ENCODE data around the gene RMRP. TPM values are rescaled to one million over a fixed set of nuclear protein-coding genes. Genes with fewer than 3 reads are reported as not detected.
A peak's percentile ranks its signal among the peaks of the same experiment; 100 is the strongest.

Gene RMRP
- total RNA-seq, 4 donors from 2014 or later: 759 to 4,621 (median 3,503) TPM

GRCh38 chr9:35664531-35665470, 7.0 kb upstream of the RMRP start, which contains the start of gene ARHGEF39:
Gene ARHGEF39, minus strand, starts transcription at chr9:35665195. Its CDS starts 26 bp downstream, at chr9:35665169.
- no peak for DNase-seq
- 3 to 18% methylated on average over 8 to 15 of the region's 58 CpGs for WGBS, 2 donors
- no peak for TF ChIP-seq POLR2A (IDR thresholded peaks at IDR 0.05)
- TF ChIP-seq, protein P1, sequence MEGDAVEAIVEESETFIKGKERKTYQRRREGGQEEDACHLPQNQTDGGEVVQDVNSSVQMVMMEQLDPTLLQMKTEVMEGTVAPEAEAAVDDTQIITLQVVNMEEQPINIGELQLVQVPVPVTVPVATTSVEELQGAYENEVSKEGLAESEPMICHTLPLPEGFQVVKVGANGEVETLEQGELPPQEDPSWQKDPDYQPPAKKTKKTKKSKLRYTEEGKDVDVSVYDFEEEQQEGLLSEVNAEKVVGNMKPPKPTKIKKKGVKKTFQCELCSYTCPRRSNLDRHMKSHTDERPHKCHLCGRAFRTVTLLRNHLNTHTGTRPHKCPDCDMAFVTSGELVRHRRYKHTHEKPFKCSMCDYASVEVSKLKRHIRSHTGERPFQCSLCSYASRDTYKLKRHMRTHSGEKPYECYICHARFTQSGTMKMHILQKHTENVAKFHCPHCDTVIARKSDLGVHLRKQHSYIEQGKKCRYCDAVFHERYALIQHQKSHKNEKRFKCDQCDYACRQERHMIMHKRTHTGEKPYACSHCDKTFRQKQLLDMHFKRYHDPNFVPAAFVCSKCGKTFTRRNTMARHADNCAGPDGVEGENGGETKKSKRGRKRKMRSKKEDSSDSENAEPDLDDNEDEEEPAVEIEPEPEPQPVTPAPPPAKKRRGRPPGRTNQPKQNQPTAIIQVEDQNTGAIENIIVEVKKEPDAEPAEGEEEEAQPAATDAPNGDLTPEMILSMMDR (IDR thresholded peaks at IDR 0.05): peak in 1 of 6 experiments; percentile 31
- intact Hi-C loops (cut with DNase I): no loop called here
- Histone ChIP-seq H3K36me3 (peaks cover 0 to 26% (median 0%) of the 10 kb centered on the region in 3 donors), H3K4me1 (peaks cover 9 to 60% (median 15%) of the 10 kb centered on the region in 3 donors), H3K4me3 (peak within 1 kb of the TSS; percentile 31 to 68 (median 58)), H3K9me3 (no peaks in the 10 kb centered on the region), H3K27ac (peak within 1 kb of the TSS; percentile 50 to 96 (median 90)), H3K27me3 (no peaks in the 10 kb centered on the region)

GRCh38 chr9:35662437-35662836, 4.6 kb upstream of the RMRP start:
- Histone ChIP-seq H3K4me3 (no peak overlapping the region), H3K9me3 (no peaks in the 10 kb centered on the region), H3K27me3 (no peaks in the 10 kb centered on the region), H3K4me1 (peaks cover 18 to 73% (median 22%) of the 10 kb centered on the region in 3 donors), H3K36me3 (peaks cover 0 to 26% (median 0%) of the 10 kb centered on the region in 3 donors), H3K27ac (peak overlapping the region; percentile 32 to 96 (median 80))
- WGBS, 2 donors: 72 to 87% methylated on average over 5 to 6 of the region's 7 CpGs
- intact Hi-C loops (cut with DNase I): no loop called here
- TF ChIP-seq POLR2A (IDR thresholded peaks at IDR 0.05): no peak
- TF ChIP-seq, protein P1 (IDR thresholded peaks at IDR 0.05): no peak
- DNase-seq: no peak

DNA sequence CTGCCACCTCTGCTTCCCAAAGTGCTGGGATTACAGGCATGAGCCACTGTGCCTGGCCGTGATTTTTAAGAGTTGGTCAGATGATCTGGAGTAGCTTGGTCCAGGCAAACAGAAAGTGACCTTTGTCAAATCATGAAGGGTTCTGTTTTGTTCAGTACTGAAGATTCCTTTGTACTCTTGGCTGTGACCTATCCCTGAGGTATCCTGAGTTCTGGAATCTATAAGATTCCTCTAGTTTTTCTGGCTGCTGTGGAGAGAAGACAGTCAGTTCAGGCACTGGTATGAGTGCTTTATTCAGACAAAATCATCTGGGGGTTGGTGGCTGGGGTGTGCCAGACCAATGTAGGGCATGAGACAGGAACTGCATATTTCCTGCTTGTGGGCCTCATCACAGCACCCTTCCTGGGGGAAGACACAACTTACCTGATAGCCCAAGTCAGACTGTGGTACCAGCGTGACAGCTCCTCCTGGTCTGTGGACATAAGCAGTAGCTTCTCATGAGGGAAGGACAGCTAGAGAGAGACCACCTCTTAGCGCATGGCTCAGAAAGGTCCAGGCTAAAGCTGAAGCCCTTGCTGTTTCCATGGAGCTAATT, 4.0 kb upstream of the RMRP start:
- H3K36me3 ChIP-seq: peaks cover 0 to 26% (median 0%) of the 10 kb centered on the region in 3 donors
- intact Hi-C loops (cut with DNase I): no loop called here
- no peaks in the 10 kb centered on the region for H3K27me3 ChIP-seq
- H3K4me3 ChIP-seq: no peak overlapping the region
- TF ChIP-seq, protein P1 (IDR thresholded peaks at IDR 0.05): no peak
- TF ChIP-seq POLR2A (IDR thresholded peaks at IDR 0.05): no peak
- peak overlapping the region; percentile 32 to 96 (median 80) for H3K27ac ChIP-seq
- H3K4me1 ChIP-seq: peaks cover 18 to 79% (median 27%) of the 10 kb centered on the region in 3 donors
- no peaks in the 10 kb centered on the region for H3K9me3 ChIP-seq
- no peak for DNase-seq
- 27 to 63% methylated on average over 1 to 3 of the region's 3 CpGs for WGBS, 2 donors

- intact Hi-C loops (cut with DNase I): no loop called here
- 49 to 51% methylated on average over 6 to 7 of the region's 9 CpGs for WGBS, 2 donors
These were observed 3.2 kb upstream of the RMRP start for GRCh38 chr9:35660966-35661415.

More at GRCh38 chr9:35660966-35661415, 3.2 kb upstream of the RMRP start:
- Histone ChIP-seq H3K27me3 (no peaks in the 10 kb centered on the region), H3K27ac (peak overlapping the region; percentile 32 to 98 (median 96)), H3K4me1 (peaks cover 18 to 82% (median 27%) of the 10 kb centered on the region in 3 donors), H3K36me3 (peaks cover 0 to 26% (median 0%) of the 10 kb centered on the region in 3 donors), H3K4me3 (peak overlapping the region in 1 of 4 donors; percentile 94), H3K9me3 (no peaks in the 10 kb centered on the region)
- TF ChIP-seq, protein P1 (IDR thresholded peaks at IDR 0.05): peak in 5 of 6 experiments; percentile 22 to 52 (median 42)
- no peak for TF ChIP-seq POLR2A (IDR thresholded peaks at IDR 0.05)
- DNase-seq: no peak

All from esophagus squamous epithelium (tissue), 5 donors.